ENCODE results near the gene TTBK1.

- TF ChIP-seq CTCF (IDR thresholded peaks at IDR 0.05): no peak
- TF ChIP-seq POLR2A (IDR thresholded peaks at IDR 0.05): no peak
Observed at GRCh38 chr6:43247114-43247999, 4.1 kb downstream of the TTBK1 start.

Measured in Peyer's patch (tissue), 4 donors.